Calu3 (cell line): ENCODE data around the gene ITPK1. TPM values are rescaled to one million over a fixed set of nuclear protein-coding genes. Genes with fewer than 3 reads are reported as not detected.
"Not testable (repeated sequence)": the region's sequence is repeated elsewhere in the genome, so short reads cannot be mapped to it uniquely, and the experiment has no call there.

Experiments used
- BruUV-seq: library from RNA; stranded (reverse); fragments of 400-500 nt; replicated peaks from 2 replicates; lab custom pipeline; 2021; lab: Mats Ljungman, UMichigan
- CTCF ChIA-PET: fragments of 300-600 bp; sonication (Branson Sonifier 250); formaldehyde crosslinking; loops from one replicate; lab custom pipeline; 2022; ENCODE audit warnings: antibody characterized with exemption; lab: Charles Lee
- DNase-seq: peaks from one replicate; pipeline ENCODE4 v3.0.0; 2022
- H3K27ac Mint-ChIP-seq: one replicate; pipeline ENCODE4 v1.8.0; 2022; ENCODE audit warnings: mixed read lengths; ENCODE audit not compliant: unreplicated experiment
- H3K27me3 Mint-ChIP-seq: one replicate; pipeline ENCODE4 v1.8.0; 2022; ENCODE audit warnings: mixed read lengths; ENCODE audit not compliant: unreplicated experiment
- H3K36me3 Mint-ChIP-seq: one replicate; pipeline ENCODE4 v1.8.0; 2022; ENCODE audit warnings: mild to moderate bottlenecking, moderate library complexity, mixed read lengths; ENCODE audit not compliant: insufficient read depth, unreplicated experiment
- H3K4me1 Mint-ChIP-seq: one replicate; pipeline ENCODE4 v1.8.0; 2022; ENCODE audit warnings: mild to moderate bottlenecking, low read depth, mixed read lengths; ENCODE audit not compliant: unreplicated experiment
- H3K4me3 Mint-ChIP-seq: one replicate; pipeline ENCODE4 v1.8.0; 2022; ENCODE audit warnings: mild to moderate bottlenecking, low read depth, moderate library complexity, mixed read lengths; ENCODE audit not compliant: unreplicated experiment
- H3K9me3 Mint-ChIP-seq: one replicate; pipeline ENCODE4 v1.8.0; 2022; ENCODE audit warnings: low read depth, mixed read lengths; ENCODE audit not compliant: unreplicated experiment
- CTCF ChIP-seq: fragments of 200-600 bp; IDR thresholded peaks from one replicate; pipeline ENCODE4 v1.8.0; 2022; ENCODE audit warnings: antibody characterized with exemption; ENCODE audit not compliant: unreplicated experiment
- intact Hi-C: fragments of 100-400 bp; cut with micrococcal nuclease; formaldehyde crosslinking; loops from one replicate; pipeline ENCODE4 v1.10.0; 2022; ENCODE audit not compliant: unreplicated experiment
- total RNA-seq: library from RNA; stranded (reverse); gene quantifications from 2 replicates; pipeline ENCODE4 v1.2.3, GENCODE V29; 2022

ITPK1 gene
- total RNA-seq, 1 experiment from 2014 or later = 94.3 TPM

- CTCF ChIA-PET, H3K27ac Mint-ChIP-seq: not testable (repeated sequence)
Measured at GRCh38 chr14:93158349-93158748, 42.6 kb upstream of the ITPK1 start.

GRCh38 chr14:93156693-93157369 lies 41.1 kb upstream of the ITPK1 start:
- CTCF ChIA-PET = no interaction called here
- intact Hi-C loops = no loop called here
- BruUV-seq = no TSS peak
- no peaks in the 10 kb centered on the region for H3K4me1 Mint-ChIP-seq
- H3K36me3 Mint-ChIP-seq = no peaks in the 10 kb centered on the region
- no peak overlapping the region for H3K27ac Mint-ChIP-seq
- no peaks in the 10 kb centered on the region for H3K9me3 Mint-ChIP-seq
- no peak for TF ChIP-seq CTCF
- H3K27me3 Mint-ChIP-seq = no peaks in the 10 kb centered on the region
- no peak for DNase-seq
- H3K4me3 Mint-ChIP-seq = no peak overlapping the region

More at GRCh38 chr14:93158349-93158748, 42.6 kb upstream of the ITPK1 start:
- H3K27me3 Mint-ChIP-seq, H3K4me1 Mint-ChIP-seq, H3K36me3 Mint-ChIP-seq, H3K9me3 Mint-ChIP-seq, BruUV-seq, DNase-seq, H3K4me3 Mint-ChIP-seq, intact Hi-C loops: not testable (repeated sequence)

- Mint-ChIP-seq H3K4me3 (no peak overlapping the region), H3K36me3 (no peaks in the 10 kb centered on the region), H3K4me1 (peaks cover 4% of the 10 kb centered on the region), H3K9me3 (no peaks in the 10 kb centered on the region), H3K27ac (no peak overlapping the region), H3K27me3 (no peaks in the 10 kb centered on the region)
- TF ChIP-seq CTCF = no peak
- BruUV-seq = no TSS peak
- intact Hi-C loops = no loop called here
- CTCF ChIA-PET = interaction anchor here (0.6 kb wide), 1 partner anchor 35 kb away, joined by 4 read pairs; no protein-coding TSS in a partner anchor
- DNase-seq = no peak
Measured at GRCh38 chr14:93155667-93156066, 39.9 kb upstream of the ITPK1 start.

GRCh38 chr14:93153121-93153520 lies 37.4 kb upstream of the ITPK1 start:
- Mint-ChIP-seq H3K4me1 (peaks cover 16% of the 10 kb centered on the region), H3K4me3 (no peak overlapping the region), H3K9me3 (no peaks in the 10 kb centered on the region), H3K27me3 (no peaks in the 10 kb centered on the region), H3K36me3 (no peaks in the 10 kb centered on the region), H3K27ac (no peak overlapping the region)
- no peak for TF ChIP-seq CTCF
- intact Hi-C loops = loop anchor here (5.0 kb wide), 1 partner anchor 271 kb away; no protein-coding TSS in a partner anchor
- DNase-seq = no peak
- CTCF ChIA-PET = no interaction called here
- no TSS peak for BruUV-seq
